Measurements from ENCODE around the gene LEP.

The LEP gene

DNA sequence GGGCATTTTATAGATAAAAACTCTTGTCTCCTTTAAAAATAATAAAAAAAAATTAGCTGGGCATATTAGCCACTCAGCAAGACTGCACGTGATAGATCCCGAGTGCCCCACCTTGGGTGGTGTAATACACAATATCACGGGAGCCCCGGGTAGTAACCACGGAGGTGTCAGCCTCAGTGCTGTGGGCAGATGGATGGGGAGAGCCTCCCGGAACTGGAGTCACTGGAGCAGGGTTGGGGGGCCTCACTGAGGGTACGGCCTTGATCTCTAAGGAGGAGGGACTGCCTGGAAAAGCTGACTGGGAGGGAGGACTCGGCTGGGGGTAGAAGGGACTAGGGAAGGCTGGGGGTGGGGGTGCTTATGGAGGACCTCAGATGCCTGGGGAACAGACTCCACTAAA lies 12.6 kb downstream of the LEP start:
- DNase-seq = no peak

DNA sequence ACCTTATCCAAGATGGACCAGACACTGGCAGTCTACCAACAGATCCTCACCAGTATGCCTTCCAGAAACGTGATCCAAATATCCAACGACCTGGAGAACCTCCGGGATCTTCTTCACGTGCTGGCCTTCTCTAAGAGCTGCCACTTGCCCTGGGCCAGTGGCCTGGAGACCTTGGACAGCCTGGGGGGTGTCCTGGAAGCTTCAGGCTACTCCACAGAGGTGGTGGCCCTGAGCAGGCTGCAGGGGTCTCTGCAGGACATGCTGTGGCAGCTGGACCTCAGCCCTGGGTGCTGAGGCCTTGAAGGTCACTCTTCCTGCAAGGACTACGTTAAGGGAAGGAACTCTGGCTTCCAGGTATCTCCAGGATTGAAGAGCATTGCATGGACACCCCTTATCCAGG lies 13.4 kb downstream of the LEP start:
- no peak for DNase-seq

DNA sequence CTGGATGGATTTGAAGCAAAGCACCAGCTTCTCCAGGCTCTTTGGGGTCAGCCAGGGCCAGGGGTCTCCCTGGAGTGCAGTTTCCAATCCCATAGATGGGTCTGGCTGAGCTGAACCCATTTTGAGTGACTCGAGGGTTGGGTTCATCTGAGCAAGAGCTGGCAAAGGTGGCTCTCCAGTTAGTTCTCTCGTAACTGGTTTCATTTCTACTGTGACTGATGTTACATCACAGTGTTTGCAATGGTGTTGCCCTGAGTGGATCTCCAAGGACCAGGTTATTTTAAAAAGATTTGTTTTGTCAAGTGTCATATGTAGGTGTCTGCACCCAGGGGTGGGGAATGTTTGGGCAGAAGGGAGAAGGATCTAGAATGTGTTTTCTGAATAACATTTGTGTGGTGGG lies 14.2 kb downstream of the LEP start:
- no peak for DNase-seq

DNA sequence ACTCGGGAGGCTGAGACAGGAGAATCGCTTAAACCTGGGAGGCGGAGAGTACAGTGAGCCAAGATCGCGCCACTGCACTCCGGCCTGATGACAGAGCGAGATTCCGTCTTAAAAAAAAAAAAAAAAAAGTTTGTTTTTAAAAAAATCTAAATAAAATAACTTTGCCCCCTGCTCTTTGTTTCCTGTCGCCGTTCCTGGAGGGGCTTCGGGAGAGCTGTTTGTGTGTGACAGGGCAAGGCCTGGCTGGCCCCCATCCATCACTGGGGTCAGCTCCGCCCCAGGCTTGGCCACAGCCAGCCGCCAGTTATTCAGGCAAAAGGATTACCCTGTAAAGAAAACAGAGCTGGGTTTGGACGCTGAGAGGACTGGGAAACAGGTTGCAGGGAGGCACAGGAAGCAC lies 16.4 kb downstream of the LEP start:
- no peak for DNase-seq

DNA sequence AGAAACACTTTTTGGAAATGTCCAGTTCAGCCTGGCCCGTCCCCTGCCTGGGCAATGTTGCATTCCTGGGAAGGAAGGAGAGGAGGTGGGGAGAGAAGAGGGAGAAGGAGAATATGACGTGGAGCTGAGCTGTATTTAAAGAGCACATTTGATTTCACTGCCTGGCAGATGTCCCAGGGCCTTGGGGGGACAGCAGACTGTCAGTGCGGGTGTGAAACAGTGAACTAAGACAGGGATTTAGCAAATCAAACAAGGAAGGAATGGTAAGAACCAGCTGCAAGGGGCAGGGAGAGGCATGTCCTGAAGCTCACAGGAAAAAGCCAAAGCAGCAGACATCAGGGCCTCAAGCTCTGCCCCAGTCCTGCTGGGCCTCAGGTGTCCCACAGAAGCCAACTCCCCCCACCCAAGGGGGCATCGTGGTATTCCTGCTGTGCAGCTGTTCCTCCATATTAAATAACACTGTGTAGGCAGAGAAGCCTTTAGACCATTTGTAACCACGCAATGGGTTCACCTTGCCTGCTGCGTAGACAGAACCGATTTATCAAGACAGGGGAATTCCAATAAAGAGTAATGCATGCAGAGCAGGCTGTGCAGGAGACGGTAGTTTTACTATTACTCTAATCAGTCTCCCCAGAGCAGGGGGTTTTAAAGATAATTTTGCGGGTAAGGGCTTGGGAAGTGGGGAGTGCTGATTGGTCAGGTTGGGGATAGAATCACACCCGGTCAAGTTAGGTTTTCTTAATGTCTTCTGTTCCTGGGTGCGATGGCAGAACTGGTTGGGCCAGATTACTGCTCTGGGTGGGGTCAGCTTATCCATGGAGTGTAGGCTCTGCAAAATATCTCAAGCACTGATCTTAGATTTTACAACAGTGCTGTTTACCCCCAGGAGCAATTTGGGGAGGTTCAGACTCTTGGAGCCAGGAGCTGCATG lies 18.3 kb downstream of the LEP start:
- DNase-seq = no peak

DNA sequence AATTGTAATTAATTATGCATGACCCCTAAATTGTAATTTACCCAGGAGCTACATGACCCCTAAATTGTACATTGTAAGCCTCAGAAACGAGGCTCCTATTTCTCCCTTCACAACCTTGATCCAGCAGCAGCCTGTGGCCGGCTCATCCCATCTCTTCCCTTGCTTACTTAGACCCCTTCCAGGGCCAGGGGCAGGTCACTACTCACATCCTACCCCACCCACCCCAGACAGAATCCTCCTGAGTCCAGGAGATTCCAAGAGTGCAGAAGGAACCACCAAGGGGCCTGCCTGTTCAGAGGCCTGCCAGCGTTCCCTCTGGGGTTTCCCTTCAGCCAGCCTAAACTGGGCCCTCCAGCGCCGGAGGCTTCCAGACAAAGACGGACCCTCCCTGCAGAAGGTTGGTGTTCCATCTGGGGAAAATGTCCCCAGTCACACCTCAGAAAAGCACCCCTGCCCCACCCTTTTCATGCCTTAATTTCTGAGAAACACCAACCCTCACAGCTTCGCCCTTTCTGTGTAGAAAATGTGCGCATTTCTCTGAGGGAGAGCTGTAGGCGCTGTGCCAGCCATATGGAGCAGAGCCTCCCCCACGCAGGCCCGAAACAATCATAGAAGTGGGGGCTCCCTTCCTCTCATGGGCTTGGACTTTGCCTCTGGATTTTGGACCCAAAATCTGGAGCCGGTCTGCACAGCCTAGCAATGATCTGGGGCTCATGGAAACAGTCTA lies 19.2 kb downstream of the LEP start:
- no peak for DNase-seq

DNA sequence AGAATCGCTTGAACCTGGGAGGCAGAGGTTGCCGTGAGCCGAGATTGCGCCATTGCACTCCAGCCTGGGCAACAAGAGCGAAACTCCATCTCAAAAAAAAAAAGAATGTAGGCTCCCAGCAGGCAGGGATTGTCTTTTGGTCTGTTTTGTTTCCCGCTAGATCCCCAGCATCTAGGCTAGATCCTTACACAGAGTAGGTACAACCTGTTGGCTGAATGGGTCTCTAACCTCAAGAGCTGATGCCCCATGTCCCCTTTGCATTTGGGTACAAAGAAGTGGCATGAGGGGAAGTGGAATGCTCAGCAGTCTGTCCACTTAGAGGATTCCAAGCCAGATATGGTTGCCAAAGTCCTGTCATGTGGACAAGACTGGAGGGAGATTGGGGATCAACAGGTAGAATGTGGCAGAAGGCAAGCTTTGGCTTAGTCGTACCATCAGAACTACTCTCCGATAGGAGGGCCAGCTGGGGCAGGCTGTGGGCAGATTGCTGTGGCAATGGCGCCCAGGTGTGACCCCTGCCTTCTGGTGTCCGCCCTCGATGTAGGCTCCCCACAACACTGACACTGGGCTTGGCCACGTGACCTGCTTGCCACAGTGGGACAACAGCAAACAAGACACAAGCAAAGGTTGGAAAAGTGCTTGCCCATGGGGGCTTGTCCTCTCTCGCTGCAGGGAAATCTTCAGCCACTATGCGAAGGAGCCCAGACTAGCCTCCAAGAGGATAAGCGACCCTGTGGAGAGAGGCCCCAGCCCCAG lies 21.4 kb downstream of the LEP start:
- no peak for DNase-seq

DNA sequence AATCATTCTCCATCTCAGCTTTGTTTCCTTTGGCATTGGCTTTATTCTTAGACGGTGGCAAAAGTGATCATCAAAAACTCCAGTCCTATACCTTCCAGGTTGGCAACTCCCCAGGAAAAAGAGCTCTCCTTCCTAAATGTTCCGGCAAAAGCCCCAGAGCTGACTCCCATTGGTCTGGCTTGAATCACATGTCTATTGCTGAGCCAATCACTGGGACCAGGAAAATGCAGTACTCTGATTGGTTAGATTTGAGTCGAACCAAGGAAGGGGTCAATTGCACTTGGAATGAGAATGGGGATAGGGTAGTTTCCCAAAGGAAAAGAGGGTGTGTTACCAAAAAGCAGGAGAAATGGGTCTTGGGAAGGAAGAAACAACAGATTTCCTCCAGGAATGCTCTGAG lies 22.3 kb downstream of the LEP start:
- DNase-seq = no peak

DNA sequence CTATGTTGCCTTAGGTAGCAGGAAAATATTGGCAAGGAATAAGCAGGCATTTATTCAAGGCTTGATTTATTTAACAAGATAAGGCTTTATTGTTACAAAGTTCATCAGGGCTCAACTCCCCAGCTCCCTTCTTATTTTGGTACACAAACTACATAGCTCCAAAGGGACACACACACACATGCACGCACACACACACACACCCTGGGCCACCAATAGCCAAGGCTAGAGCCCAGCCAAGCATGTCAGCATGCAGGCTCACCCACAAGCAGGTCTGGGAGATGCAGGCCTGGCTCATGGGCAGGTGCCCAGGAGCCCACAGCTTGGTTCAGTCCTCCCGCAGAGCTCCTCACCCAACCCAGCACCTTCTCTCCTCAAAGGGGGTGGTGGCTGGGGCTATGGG lies 23.4 kb downstream of the LEP start:
- DNase-seq = no peak

DNA sequence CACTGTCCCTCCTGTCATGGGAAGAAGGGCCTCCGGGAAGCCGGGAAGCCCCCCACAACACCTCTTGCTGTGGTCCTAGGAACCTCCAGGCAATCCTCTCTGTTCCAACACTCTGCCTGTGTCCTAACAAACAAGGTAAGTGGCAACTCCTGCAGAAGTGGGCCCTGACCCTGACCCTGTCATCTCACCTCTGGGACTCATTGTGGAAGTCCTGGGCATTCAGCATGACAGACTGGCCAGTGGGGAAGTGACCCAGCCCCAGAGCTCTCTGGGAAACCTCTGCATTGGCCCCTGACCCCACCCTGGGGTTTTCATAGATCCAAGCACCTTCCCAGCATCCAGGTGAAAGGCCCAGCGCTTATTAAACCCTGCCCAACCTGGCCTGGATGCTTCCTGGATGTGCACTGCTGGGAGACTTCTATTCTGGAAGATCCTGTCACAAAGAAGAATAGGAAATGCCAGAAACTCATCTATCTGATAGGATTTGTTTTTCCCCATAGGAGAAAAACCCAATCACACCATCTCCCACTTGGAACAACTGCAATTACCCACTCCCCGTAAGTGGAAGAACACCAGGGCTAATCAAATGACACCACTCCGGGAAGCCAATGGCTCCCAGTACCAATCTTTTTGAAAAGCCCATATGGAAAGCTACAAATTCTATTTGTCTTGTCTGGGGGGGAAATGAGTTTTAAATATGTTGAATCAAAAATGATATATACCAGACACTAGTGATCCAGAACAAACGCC lies 24.3 kb downstream of the LEP start:
- DNase-seq = no peak

DNA sequence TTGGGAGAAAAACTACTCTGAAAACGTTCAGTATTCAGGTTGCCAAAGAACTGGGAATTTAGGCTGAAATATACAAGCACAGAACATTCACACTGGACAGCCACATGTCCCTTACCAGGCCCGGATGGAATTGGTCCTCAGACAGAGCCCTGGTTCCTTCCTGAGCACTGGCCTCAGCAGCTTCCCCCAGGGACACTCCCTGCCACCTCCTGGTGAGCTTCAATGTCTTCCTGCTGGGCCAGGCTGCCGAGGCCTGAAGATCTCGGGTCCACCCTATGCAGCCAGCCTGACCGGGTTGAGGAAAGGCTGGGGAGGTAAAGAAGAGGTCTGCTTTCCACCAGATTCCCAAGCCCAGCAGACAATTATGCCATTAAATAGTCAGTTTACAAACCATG lies 24.8 kb downstream of the LEP start:
- DNase-seq = no peak

DNA sequence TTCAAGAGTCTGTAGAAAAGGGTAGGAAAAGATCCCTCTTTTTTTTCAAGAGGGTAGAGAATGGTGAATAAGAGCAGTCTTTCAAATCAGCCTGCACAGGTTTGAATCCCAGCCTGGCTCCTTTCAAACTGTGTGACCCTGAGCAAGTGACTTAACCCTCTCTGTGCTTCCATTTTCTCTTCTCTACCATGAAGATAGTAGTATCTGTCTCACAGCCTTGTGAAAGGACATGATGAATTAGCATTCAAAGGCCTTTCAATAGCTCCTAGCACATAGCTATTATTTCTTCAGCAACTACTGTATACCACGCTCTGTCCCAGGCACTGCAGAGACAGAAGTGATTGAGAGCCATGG lies 25.4 kb downstream of the LEP start:
- no peak for DNase-seq

DNA sequence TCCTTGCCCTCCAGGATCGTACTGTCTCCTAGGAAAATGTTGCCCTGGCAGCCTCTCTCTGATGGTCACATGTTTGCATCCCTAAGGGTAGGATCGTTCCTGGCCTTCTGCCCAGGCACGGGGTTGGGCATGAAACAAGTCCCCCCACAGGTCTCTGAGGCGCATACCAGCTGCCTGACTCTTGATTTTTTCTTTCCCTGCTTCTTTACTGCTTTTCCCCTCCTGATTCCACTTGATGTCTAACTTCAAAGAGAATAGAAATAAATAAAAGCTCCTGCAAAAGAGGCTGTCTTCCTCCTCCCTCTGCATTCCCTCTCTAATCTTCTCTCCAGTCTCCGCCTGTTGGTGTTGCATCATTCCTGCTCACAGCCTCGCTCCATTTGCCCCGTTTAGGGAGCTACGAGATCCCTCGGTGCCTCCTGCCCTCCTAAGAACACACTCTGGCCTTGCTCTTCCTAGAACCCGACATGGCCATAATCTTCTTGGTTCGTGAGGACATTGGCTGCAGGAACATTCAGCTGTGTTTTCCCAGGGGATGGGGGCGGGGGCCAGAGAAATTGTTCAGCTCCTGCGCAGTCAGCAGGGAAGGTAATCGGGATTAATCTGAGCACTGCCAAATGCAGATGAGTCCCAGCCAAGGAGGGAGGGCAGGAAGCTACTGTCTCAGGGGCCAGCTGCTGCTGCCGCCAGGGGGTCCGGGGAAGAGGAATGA lies 26.0 kb downstream of the LEP start:
- DNase-seq = peak; percentile 74

DNA sequence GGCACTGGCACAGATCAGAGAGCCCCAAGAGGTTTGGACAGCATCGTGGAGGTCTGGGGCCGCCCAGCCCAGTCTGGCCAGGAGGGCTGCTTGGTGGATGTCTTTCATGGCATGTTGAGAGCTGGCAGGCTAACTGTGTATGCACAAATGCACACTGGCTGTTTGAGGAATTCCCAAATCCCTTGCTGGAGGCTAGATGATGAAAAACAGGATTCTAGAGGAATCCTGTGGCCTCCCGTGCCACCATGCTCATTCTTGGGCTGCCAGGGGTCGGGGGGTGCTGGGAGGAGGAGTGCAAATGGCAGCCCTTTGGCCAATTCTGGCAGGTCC lies 26.5 kb downstream of the LEP start:
- DNase-seq = no peak

DNA sequence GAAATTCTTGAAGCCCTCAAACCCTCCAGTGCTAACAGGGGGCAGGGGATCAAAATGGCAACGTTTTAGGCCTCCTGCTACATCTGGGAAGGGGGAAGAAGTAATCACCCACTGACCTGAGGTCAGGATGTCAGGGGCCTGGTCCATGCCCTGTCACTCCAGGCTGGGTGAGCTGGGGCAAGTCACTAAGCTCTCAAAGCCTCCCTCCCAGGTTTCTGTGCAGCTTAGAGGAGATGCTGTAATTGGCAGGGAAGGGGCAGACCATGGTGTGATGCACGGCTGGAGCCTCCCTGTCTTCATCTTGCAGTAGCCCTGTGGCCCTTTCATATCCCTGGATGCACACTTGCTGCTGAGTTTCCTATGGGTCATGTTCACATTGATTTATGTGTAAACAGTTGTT lies 27.2 kb downstream of the LEP start:
- DNase-seq = no peak

DNA sequence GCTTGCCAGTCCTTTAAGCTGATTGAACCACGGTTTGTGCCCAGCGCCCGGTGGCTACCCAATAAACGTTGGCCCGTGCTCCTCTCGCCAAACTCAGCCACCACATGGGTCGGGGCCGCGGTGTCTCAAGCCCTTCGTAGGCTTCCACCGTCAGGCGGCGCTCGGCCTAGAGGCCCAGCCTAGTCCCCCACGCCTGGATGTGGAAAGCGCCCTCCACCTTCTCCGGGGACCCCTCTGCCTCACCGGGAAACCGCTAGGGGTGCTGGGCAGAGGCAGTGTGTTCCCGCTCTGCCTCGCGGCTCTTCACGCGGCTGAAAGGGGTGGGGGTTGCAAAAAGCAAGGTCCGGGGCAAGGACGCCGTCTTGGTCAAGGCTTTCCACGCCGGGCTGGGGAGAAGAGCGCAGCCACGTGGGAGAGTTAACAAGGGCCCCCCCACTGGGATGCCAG lies 29.8 kb downstream of the LEP start:
- DNase-seq = no peak

DNA sequence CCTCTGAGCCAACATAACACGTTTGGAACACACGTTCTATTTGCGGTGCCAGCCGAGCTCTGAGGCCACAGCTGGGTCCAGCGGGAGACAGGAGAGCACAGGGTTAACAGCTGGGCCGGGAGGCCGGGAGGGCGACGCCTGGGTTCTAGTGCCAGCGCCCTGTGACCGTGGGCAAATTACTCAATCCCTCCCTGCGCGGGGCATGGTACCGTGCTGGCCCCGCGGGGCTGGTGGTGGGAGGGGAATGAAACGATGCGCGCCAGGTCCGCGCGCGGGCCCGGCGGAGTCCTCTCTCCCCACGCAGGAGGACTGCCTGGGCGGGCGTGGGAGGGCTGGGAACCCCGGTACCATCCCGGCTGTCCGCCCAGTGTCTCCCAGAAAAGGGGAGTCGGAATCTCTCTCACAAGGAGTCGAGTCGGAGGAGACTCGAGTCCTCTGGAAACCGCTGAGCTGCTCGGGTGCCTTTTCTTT lies 30.4 kb downstream of the LEP start:
- DNase-seq = peak; percentile 63

DNA sequence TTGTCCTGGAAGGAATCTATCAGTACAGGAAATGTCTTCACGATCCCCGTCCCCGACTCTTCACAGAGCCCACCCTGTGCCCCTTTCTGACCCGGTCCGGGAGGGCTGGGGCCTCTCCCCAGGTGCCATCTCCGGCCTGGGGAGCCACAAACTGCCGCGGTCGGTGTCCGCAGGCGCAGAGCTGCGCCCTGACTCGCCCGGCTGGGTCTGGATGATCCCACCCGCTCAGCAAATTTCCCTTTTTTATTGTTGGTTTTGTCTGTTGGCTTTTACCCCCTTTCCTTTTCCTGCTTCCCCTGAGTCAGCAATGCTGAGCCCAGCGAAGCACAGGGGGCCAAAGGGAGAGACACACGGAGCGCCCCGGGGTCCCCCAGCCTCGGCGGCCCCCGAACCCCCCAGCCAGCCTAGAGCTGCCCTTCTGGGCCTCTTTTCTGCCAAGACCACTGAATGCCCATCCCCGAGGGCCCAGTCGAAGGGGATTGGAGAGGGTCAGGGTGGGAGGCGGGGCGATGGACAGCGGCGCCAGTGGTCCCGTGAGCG lies 30.9 kb downstream of the LEP start:
- no peak for DNase-seq

DNA sequence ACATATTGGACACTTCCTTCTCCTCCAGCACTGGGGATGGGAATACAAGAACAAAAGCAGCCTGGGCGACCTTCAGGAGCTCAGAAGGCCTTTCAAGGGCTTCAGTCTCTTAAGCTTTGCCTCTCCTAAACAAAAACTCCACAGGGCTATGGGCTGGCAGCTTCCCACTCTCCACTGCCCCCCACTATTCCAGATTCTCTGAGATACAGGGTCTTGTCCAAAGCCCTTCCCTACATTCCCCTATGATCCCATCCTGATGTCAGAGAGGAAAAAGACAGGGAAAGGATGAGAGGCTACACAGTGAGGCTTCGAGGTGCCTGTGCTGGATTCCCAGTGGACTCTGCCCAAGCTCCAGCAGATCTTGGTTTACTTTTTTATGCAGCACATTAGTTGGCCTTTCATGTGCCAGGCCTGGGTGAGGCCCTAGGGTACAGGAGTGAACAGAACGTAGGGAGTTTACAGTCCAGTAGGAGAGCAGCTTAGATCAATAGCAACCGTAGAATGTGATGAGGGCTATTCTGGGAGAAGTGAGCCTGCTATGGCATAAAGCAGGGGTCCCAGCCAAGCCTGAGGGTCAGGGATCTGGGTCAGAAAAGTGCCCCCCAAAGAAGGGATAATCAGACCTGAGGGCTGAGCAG lies 33.3 kb downstream of the LEP start:
- no peak for DNase-seq

DNA sequence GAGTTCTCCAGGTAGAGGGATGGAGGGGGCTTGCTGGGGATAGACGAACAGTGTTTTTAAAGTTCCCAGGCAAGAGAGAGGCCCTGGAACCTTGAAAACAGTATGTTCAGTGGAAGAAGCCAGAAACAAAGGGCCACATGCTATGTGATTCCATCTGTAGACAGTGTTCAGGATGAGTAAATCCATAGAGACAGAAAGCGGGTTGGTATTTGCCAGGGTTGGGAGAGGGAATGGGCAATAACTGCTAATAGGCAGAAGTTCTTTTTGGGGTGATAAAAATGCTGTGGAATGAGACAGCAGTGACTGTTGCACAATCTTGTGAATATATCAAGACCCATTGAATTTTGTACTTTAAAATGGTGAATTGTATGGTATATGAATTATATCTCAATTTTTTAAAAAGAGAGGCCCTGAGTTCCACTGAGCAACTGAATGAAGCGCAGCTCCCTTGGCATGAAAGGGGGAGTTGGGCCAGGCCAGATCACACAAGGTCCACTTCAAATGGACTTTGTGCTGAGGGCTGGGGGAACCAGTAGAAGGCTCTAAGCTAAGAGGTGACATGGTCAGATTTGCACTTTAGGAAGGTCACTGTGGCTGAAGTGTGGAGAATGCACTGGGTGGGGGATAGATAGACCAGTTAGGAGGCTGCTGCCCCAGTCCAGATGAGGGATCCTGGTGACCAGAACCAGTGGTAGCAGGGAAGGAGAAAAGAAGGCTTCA lies 34.0 kb downstream of the LEP start:
- no peak for DNase-seq

DNA sequence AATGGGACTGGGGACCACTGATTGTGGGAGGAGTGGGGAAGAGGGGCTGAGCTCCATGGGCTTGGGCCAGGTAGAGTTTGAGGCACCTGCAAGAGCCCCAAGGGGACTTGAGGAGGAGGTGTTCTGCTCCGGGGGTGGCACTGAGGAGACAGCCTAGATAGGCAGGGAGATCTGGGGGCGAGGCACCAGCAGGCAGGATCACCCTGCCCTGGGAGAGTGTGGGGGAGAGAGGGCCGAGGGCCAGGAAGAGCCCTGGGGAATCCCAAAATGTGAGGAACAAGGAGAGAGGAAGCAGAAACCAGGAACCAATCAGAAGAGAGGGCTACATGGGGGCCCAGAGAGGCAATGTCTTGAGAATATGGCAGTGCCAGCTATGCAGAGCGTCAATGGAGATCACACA lies 34.6 kb downstream of the LEP start:
- DNase-seq = no peak

Data from right forelimb (tissue), 1 donor.